Superior temporal gyrus (tissue), 1 donor: ENCODE measurements around the gene LY86.

ENCODE experiments used
- DNase-seq: peaks from one replicate; pipeline ENCODE4 v3.0.0-alpha.2; 2016; ENCODE audit errors: extremely low spot score

The LY86 gene

GRCh38 chr6:6682225-6682624, 93.7 kb downstream of the LY86 start:
- no peak for DNase-seq

GRCh38 chr6:6683969-6684833, 95.7 kb downstream of the LY86 start:
- no peak for DNase-seq

DNA sequence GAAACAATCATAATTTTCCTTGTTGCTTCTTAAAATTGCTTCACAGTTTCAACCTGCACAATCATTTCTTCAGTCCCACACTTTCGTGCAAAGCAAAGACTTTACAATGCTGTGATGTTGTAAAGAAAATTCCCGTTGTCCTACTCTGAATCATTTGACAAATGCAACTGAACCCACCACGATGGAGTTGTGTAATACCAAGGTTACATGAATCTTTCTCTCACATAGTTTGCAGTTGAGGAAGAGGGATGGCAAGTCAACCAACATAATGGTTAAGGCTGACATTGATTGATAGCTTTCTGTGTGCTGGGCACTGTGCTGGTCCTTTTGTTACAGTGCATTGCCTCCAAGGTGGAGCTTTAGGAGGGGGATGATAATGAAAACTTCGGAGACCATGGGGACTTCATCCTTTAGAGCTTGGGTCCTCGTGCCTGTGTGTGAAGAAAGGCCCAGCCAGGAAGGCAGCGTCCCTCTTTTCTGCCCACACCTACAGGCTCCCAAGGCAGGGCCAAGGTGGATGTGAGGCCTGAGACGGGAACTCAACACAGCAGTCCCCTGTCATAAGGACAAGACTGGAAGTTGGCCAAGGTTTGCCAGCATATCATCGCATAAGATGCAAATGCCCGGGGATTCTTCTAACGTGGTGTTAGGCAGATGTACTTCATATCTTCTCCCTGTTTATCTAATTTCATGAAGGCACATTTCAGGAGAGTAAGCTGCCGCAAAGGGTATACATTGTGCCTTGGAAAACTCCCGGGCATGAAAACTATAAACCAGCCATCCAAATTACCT, 96.9 kb downstream of the LY86 start:
- DNase-seq, result no peak

- no peak for DNase-seq
Observed at GRCh38 chr6:6686176-6686575, 97.7 kb downstream of the LY86 start.

DNA sequence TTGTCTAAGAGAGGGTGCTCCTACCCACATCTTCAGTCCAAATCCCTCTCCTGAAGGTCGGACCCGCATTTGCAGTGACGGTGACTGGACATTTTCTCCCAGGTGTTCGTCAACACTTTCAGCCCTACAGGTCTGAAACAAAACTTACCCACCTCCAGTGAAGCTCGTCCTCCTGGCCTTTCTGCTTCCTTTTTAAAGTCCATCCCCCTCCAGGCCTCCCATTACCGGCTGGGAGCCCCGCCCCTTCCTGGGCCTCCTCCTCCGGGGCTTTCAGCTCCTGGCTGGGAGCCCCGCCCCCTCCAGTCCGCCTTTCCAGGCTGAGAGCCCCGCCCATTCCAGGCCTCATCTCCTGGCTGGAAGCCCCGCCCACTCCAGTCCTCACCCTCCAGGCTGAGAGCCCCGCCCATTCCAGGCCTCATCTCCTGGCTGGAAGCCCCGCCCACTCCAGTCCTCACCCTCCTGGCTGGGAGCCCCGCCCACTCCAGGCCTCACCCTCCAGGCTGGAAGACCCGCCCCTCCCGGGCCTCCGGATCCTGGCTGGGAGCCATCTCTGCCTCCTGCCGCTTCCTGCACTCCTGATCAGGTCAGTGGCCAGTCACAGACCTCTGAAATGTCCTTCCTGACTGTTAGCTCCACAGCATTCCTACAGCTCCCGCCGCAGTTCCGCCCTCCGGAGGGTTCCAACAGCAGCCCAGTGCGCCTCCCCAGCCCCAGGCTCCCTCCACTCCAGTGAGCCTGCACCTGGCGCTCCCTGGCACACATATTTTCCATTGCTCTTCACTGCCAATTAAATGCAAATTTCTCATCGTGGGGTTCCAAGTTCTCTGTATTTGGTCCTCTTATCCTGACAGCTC, 98.5 kb downstream of the LY86 start:
- no peak for DNase-seq

GRCh38 chr6:6688283-6688682, 99.8 kb downstream of the LY86 start:
- DNase-seq, result no peak

DNA sequence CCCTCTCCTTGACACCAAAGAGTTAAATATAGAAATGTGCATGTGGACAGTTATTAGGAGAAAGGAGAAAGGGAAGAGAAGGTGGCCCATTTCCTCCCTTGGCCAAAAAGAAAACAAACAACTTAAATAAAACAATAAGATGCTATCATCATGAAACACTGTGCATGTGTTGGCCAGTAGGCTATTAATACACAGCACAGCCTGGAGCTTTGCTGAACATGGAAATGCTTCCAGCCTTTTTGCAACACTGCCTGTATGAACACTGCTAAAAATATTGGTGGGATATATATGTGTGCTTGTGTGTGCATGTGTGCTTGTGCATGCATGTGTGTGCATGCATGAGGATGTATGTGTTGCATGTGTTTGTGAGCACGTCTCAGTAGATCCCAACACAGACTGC, 100.4 kb downstream of the LY86 start:
- DNase-seq, result no peak

GRCh38 chr6:6689400-6690143, 101.1 kb downstream of the LY86 start:
- no peak for DNase-seq

DNA sequence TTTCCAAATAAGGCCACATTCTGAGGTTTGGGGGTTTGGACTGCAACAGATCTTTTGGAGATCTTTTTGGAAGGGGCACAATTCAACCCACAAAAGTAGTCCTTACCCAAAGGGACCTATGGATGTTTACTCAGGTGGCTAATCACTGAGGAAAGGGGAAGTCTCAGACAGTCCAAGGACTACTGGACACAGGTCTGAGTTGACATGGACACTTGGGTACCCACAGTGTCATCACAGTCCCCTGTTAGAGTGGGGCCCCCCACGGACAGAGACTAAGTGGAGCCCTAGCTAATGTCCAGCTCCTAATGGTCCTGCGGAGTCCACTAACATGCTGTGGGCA, 101.6 kb downstream of the LY86 start:
- DNase-seq, result no peak

GRCh38 chr6:6694368-6694780, 105.9 kb downstream of the LY86 start:
- no peak for DNase-seq

DNA sequence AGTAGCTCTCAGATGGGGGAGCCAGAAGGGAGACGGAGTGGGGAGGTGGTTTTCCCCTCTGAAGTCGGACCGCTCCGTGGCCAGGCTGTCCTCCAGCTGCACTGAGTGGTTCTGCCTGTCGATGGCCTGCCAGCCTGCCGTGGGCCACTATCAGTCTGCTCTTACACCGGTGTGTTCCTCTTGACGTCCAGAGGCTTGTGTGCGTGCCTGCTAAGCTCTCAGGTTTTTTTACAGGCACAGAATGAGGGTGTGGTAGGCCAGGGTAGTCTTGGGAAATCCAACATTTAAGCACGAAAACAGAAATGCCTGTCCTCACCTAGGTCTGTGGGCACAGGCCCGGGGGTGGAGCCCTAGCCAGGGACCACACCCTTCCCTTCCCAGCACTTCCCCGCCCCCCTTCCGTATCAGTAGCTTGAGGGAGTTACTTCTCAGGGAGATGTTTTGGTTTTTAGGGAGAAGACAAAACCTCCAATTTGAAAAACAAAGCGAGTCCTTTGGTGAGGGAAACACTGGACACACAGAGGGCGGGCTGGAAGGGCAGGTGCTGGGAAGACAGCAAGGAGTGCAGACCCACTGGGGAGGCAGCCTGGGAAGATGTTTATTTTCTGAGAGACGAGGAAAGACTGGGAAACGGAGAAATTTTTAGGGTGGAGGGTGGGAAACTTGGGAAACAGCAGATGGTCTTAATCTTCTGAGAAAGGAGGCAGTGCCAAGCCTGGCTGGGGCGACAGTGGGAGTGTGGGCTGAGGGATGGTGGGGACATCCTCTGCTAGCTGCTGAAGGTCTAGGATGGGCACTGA, 106.5 kb downstream of the LY86 start:
- DNase-seq, result no peak

GRCh38 chr6:6695625-6696276, 107.2 kb downstream of the LY86 start:
- no peak for DNase-seq

DNA sequence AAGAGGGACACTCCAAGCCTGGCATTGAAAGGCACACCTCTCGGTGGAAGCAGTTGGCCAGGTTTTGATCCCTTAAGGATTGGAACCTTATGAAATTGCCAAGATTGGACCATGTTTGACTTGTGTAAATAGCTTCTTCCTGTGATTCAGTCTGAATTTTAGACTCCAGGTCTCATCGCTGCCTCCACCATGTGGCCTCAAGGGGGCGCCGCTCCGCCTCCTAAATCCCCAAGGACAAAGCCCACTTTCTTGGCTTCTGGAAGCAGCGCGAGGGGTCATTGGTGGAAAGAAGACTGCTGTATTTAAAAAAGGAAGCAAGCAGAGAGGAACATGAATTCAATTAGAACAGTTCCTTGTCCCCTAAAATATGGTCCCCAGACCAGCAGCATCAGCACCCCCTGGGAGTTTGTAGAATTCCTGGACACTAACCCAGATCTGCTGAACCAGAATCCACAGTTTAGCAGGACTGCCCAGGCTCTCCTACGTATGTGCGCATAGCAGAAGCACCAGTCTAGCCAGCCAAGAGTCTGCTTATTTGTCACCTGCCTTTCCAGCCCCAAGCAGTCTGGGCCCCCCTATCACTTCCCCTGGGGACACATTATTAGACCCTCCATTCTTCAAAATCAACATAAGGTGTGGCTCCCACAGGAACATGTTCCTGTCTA, 108.5 kb downstream of the LY86 start:
- peak; percentile 68 for DNase-seq

GRCh38 chr6:6697620-6698019, 109.1 kb downstream of the LY86 start:
- no peak for DNase-seq

- peak; percentile 64 for DNase-seq
Observed at GRCh38 chr6:6699741-6700367, 111.3 kb downstream of the LY86 start.

DNA sequence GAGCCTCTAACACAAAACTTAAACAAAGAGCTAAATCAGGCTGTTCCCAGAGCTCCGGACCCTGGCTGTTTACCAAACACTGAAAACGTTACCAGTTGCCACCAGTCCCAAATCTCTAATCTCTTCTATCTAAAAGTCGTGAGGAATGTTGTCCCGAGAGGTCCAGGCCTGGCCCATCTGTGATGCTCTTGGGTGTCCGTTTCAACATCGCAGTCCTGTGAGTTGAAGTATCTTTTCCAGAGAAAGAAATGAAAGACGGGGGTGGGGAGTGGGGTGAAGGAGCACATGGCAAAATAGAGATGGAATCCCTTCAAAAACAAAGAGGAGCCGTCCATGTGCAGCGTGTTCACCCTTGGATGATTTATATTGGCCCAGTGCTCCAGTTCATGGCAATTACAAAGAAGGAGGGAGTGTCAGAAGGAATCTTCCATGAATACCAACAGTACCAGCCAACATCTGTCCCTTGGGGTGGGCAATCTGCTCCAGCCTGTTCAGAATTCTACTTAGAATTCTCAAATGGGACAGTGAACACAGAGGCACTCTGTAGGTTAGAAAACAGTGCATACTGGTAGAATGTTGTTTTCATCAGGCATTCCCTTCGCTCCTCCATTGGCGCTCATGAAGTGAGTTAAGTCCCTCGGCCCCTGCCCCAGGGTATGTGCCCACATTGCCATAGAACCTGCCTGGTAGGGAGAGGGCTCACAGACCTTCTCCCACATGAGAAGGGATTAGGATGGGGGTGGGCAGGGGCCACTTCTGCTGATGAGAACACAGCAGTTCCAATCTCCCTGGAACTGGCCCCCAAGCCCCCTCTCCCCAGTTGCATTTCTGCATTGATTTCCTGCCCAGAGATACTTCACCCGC, 112.1 kb downstream of the LY86 start:
- no peak for DNase-seq

GRCh38 chr6:6701864-6702263, 113.3 kb downstream of the LY86 start:
- no peak for DNase-seq

DNA sequence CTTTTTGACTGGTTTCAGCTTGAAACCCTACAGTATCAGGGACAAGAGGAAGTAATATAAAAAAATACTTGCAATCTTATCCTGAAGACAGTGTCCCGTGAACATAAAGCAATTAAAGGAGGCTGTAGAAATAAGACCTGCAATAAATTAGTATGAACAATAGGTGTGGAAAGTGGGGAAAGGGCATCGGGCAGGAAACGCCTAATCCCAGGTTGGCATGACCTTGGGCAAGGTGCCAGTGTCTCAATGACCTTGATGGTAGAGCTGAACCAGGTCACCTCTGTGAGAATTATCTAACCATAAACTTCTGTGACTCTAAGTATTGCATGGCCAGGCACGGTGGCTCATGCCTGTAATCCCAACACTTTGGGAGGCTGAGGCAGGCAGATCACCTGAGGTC, 115.2 kb downstream of the LY86 start:
- no peak for DNase-seq
